Measurements from ENCODE around the gene SUGT1.

The SUGT1 gene

GRCh38 chr13:52737965-52738364 lies 85.3 kb downstream of the SUGT1 start:
- no peak for DNase-seq (ENCODE audit: low read depth in 3 of 3)

DNA sequence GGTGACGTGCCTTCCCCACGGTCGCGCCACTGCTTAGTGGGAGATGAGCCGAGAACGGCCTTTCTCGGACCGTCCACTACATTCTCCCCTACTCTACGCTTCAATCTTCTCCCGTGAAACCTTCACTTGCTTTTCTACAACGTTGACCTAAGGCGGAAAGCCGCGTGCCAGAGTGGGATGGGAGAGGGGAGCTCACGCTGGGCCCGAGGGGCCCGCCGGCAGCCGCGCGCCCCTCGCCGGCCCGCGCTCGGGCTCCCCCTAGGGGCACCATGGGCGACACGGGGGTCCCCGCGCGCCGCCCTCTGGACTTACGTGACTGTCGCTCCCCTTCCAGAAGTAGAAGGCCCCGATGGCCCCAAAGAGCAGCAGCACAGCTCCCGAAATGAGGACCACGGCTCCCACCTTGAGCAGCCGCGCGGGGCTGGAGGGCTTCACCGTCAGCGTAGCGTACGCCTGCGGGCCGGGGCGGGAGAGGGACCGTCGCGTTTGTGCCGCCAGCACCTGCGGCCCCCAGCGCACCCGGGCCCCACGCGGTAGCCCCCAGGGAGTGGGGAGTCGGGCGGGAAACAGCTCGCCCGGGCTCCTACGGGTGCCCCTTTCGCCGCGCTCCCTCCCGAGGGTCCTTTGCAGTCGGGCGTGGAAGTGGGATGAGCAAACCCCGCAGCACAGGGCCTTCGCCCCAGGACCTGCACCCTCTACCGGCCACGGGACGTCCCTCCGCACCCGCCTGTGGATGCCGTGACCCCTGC lies 86.3 kb downstream of the SUGT1 start:
- DNase-seq (ENCODE audit: low read depth in 3 of 3), result peak in 1 of 3 donors; percentile 6

GRCh38 chr13:52739468-52740071 lies 86.9 kb downstream of the SUGT1 start, which contains the start of gene CNMD:
Gene CNMD, minus strand, starts transcription at chr13:52739820. Its CDS starts 119 bp downstream, at chr13:52739701.
- DNase-seq (ENCODE audit: low read depth in 3 of 3), result no peak

DNA sequence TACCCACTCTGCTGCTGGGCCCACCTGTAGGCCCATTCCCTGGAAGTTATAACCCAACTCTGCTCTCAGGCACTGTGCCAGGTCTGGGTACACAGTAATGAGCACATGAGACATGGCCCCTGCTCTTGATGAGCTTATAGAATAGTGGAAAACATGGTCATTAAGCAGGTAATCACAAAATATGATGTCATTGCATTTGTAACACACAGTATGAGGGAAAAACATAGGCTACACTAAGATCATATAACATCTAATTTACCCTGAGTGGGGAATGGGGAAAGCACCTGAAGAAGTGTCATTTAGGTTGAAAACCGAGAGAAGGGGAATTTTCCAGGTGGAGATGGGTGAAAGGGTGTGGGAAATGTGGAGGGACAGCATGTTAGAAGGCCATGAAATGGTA lies 90.9 kb downstream of the SUGT1 start:
- no peak for DNase-seq (ENCODE audit: low read depth in 3 of 3)

- no peak for DNase-seq (ENCODE audit: low read depth in 3 of 3)
Measured at GRCh38 chr13:52743988-52744387, 91.4 kb downstream of the SUGT1 start.

- DNase-seq (ENCODE audit: low read depth in 3 of 3), result no peak
Measured at GRCh38 chr13:52744842-52745375, 92.3 kb downstream of the SUGT1 start.

GRCh38 chr13:52746141-52746540 lies 93.5 kb downstream of the SUGT1 start:
- DNase-seq (ENCODE audit: low read depth in 3 of 3), result no peak

DNA sequence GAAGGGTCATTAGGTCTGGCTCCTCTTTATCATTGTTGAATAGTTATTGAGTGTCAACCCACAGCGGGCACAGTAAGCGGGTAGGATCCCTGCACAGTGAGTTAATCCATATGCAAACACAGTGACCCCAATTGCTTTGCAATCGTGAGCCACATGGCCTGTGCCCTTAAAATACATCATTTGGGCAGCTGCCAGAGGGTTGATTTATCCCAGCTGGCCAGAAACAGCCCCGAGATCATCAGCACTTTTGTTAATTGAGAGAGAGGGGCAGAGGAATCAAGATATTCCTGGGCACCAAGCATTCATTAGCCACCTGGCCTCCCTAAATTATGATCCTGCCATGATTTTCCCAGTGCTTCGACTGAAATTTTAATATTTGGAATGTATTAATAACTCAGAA lies 96.8 kb downstream of the SUGT1 start:
- no peak for DNase-seq (ENCODE audit: low read depth in 3 of 3)
